ENCODE data around the gene ELMO3.
A peak's percentile ranks its signal among the peaks of the same experiment; 100 is the strongest.

The ELMO3 gene

GRCh38 chr16:67169642-67170167 is 29.2 kb upstream of the ELMO3 start:
- H3K9ac ChIP-seq (ENCODE audit: low read depth, low read length): peak overlapping the region; percentile 61; the same call in 1 of the 2 replicates

GRCh38 chr16:67170168-67170948 is 28.6 kb upstream of the ELMO3 start, which contains the start of gene NOL3:
NOL3 (plus strand) TSS chr16:67170538.
- Histone ChIP-seq H3K36me3 (ENCODE audit: insufficient read depth, low read length) (no peaks in the 10 kb centered on the region), H3K4me1 (ENCODE audit: insufficient read depth, low read length) (peaks cover 3% of the 10 kb centered on the region; the same call in 1 of the 2 replicates), H3K9me3 (ENCODE audit: control insufficient read depth, insufficient read depth, low read length) (no peaks in the 10 kb centered on the region), H3K9ac (ENCODE audit: low read depth, low read length) (peak within 1 kb of the TSS; percentile 61)

More at GRCh38 chr16:67169642-67170167, 29.2 kb upstream of the ELMO3 start:
- H3K4me1 ChIP-seq (ENCODE audit: insufficient read depth, low read length): peaks cover 3% of the 10 kb centered on the region; the same call in 1 of the 2 replicates
- H3K36me3 ChIP-seq (ENCODE audit: insufficient read depth, low read length): no peaks in the 10 kb centered on the region
- H3K9me3 ChIP-seq (ENCODE audit: control insufficient read depth, insufficient read depth, low read length): no peaks in the 10 kb centered on the region; the same call in 1 of the 2 replicates

DNA sequence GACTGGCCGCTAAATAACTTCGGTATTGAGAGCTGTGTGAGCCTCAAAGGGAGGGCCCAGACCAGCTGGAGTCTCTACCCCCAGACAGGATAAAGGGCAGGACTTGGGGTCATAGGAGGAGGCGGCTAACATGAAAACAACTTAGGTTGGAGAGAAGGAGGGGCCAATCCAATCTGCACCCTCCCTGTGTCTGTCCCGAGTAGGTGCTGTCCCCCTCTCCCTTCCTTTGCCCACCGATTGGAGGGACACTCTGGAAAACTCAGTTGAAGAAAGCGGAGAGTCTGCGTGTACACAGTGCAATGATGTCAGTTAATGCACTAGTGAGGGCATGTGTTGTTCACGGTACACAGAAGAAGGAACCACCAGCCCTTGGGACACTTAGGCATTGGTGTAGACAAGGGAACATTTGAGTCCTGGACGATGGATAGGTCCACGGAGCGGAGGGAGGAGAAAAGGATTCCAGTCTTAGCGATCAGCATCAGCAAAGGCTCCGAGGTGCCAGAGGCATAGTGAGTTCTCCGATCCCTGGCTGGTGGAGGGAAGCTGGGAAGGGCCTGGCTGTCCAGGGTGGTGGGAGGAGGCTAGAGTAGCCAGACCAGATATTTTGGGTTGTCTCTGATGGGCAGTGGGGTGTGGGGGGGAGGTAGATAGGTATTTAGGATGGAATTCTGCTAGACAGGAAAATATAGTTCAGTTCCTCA is 27.8 kb upstream of the ELMO3 start:
- no peaks in the 10 kb centered on the region for H3K36me3 ChIP-seq (ENCODE audit: insufficient read depth, low read length)
- no peaks in the 10 kb centered on the region for H3K9me3 ChIP-seq (ENCODE audit: control insufficient read depth, insufficient read depth, low read length)
- peaks cover 3% of the 10 kb centered on the region; the same call in 1 of the 2 replicates for H3K4me1 ChIP-seq (ENCODE audit: insufficient read depth, low read length)
- peak overlapping the region; percentile 54 for H3K9ac ChIP-seq (ENCODE audit: low read depth, low read length)

GRCh38 chr16:67173323-67173722 is 25.6 kb upstream of the ELMO3 start:
- H3K9me3 ChIP-seq (ENCODE audit: control insufficient read depth, insufficient read depth, low read length): no peaks in the 10 kb centered on the region
- H3K4me1 ChIP-seq (ENCODE audit: insufficient read depth, low read length): peaks cover 3% of the 10 kb centered on the region; the same call in 1 of the 2 replicates
- peak overlapping the region; percentile 53; the same call in 1 of the 2 replicates for H3K9ac ChIP-seq (ENCODE audit: low read depth, low read length)
- H3K36me3 ChIP-seq (ENCODE audit: insufficient read depth, low read length): no peaks in the 10 kb centered on the region

- Histone ChIP-seq H3K9ac (ENCODE audit: low read depth, low read length) (peak overlapping the region; percentile 53), H3K4me1 (ENCODE audit: insufficient read depth, low read length) (peaks cover 7% of the 10 kb centered on the region; the same call in 1 of the 2 replicates), H3K9me3 (ENCODE audit: control insufficient read depth, insufficient read depth, low read length) (no peaks in the 10 kb centered on the region), H3K36me3 (ENCODE audit: insufficient read depth, low read length) (no peaks in the 10 kb centered on the region)
Observed at GRCh38 chr16:67173808-67174705, 24.9 kb upstream of the ELMO3 start.

- no peaks in the 10 kb centered on the region for H3K9me3 ChIP-seq (ENCODE audit: control insufficient read depth, insufficient read depth, low read length)
- H3K4me1 ChIP-seq (ENCODE audit: insufficient read depth, low read length): peaks cover 7% of the 10 kb centered on the region; the same call in 1 of the 2 replicates
- H3K36me3 ChIP-seq (ENCODE audit: insufficient read depth, low read length): no peaks in the 10 kb centered on the region
- H3K9ac ChIP-seq (ENCODE audit: low read depth, low read length): peak overlapping the region; percentile 53; the same call in 1 of the 2 replicates
Observed at GRCh38 chr16:67174706-67175231, 24.2 kb upstream of the ELMO3 start.

DNA sequence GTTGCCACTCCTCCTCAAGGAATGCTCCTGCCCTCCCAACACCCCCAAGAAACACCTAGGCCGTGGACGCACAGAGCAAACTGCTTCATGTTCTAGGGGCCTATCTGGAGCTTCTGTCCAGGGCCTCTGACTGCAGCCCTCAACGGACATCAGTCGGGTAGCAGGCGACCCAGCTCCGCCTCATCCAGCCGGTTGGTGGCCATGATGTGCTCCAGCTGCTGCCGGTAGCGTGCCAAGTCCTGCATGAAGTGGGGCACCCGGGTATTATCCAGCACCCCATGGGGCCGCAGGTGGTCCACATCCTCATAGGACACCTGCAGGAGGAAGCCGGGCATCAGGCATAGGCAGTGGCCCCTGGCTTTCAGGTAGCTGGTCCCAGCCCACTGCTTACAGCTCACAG is 22.3 kb upstream of the ELMO3 start:
- no peaks in the 10 kb centered on the region for H3K36me3 ChIP-seq (ENCODE audit: insufficient read depth, low read length)
- no peaks in the 10 kb centered on the region for H3K9me3 ChIP-seq (ENCODE audit: control insufficient read depth, insufficient read depth, low read length)
- peaks cover 7% of the 10 kb centered on the region; the same call in 1 of the 2 replicates for H3K4me1 ChIP-seq (ENCODE audit: insufficient read depth, low read length)
- no peak overlapping the region for H3K9ac ChIP-seq (ENCODE audit: low read depth, low read length)

GRCh38 chr16:67177743-67178699 is 20.9 kb upstream of the ELMO3 start:
- Histone ChIP-seq H3K9ac (ENCODE audit: low read depth, low read length) (peak overlapping the region; percentile 50), H3K9me3 (ENCODE audit: control insufficient read depth, insufficient read depth, low read length) (no peaks in the 10 kb centered on the region), H3K4me1 (ENCODE audit: insufficient read depth, low read length) (peaks cover 7% of the 10 kb centered on the region; the same call in 1 of the 2 replicates)

DNA sequence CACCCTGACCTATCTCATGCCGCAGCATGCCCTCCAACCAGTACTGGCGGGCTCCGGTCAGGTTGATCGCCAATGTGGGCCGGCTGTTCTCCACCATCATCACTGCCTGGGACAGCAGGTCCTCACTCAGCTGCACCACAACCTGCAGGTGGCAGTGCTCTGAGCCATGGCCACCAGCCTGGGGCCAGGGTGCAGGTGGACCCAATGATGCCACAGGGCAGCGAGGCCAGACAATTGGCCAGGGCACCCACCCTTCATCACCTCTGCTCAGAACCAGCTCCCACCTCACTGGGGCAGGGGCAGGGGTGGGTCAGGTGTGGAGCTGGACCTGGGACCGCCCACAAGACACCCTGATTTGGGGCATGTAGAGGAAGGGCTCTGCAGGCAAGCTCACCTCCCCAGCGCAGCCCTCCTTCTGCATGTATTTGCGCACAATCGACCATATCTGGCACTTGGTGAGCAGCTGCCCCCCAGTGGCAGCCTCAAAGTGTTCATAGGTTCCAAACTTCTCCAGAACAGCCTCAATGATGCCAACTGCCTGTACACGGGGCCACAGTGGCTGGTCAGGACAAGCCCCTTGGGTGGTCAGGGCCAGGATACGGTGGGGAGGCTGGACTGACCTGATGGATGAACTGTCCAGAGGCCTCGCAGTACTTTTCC is 19.4 kb upstream of the ELMO3 start:
- Histone ChIP-seq H3K9me3 (ENCODE audit: control insufficient read depth, insufficient read depth, low read length) (no peaks in the 10 kb centered on the region), H3K4me1 (ENCODE audit: insufficient read depth, low read length) (peaks cover 4% of the 10 kb centered on the region; the same call in 1 of the 2 replicates), H3K9ac (ENCODE audit: low read depth, low read length) (no peak overlapping the region), H3K36me3 (ENCODE audit: insufficient read depth, low read length) (no peaks in the 10 kb centered on the region)

More at GRCh38 chr16:67177743-67178699, 20.9 kb upstream of the ELMO3 start:
- no peaks in the 10 kb centered on the region for H3K36me3 ChIP-seq (ENCODE audit: insufficient read depth, low read length)

- Histone ChIP-seq H3K9me3 (ENCODE audit: control insufficient read depth, insufficient read depth, low read length) (no peaks in the 10 kb centered on the region), H3K9ac (ENCODE audit: low read depth, low read length) (no peak overlapping the region), H3K36me3 (ENCODE audit: insufficient read depth, low read length) (no peaks in the 10 kb centered on the region), H3K4me1 (ENCODE audit: insufficient read depth, low read length) (peaks cover 4% of the 10 kb centered on the region; the same call in 1 of the 2 replicates)
Observed at GRCh38 chr16:67180166-67180565, 18.8 kb upstream of the ELMO3 start.

DNA sequence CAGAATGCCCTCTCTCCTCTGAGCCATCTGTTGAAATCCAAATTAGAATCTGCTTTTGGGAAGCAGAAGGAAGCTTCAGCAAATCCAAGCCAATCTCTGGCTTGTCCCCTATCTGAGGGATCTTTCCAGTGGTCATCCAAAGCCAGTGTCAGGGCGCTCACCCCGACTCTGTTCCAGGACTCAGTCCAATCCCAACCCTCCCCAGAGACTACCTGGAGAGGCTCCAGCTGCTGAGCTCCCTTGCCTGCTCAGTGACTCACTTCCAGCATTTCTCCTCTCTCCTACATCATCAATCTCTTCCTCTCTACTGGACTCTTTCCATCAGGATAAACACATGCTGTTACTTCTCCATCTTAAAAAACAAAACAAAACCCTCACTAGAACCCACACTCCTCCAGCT is 17.6 kb upstream of the ELMO3 start:
- no peak overlapping the region for H3K9ac ChIP-seq (ENCODE audit: low read depth, low read length)
- peaks cover 4% of the 10 kb centered on the region; the same call in 1 of the 2 replicates for H3K4me1 ChIP-seq (ENCODE audit: insufficient read depth, low read length)
- no peaks in the 10 kb centered on the region for H3K36me3 ChIP-seq (ENCODE audit: insufficient read depth, low read length)
- H3K9me3 ChIP-seq (ENCODE audit: control insufficient read depth, insufficient read depth, low read length): no peaks in the 10 kb centered on the region

GRCh38 chr16:67182288-67182687 is 16.6 kb upstream of the ELMO3 start:
- no peak overlapping the region for H3K9ac ChIP-seq (ENCODE audit: low read depth, low read length)
- H3K36me3 ChIP-seq (ENCODE audit: insufficient read depth, low read length): no peaks in the 10 kb centered on the region
- H3K9me3 ChIP-seq (ENCODE audit: control insufficient read depth, insufficient read depth, low read length): no peaks in the 10 kb centered on the region
- peaks cover 4% of the 10 kb centered on the region; the same call in 1 of the 2 replicates for H3K4me1 ChIP-seq (ENCODE audit: insufficient read depth, low read length)
